ENCODE measurements around the gene GOLPH3. TPM values are rescaled to one million over a fixed set of nuclear protein-coding genes. Genes with fewer than 3 reads are reported as not detected.
"Not testable (repeated sequence)": the region's sequence is repeated elsewhere in the genome, so short reads cannot be mapped to it uniquely, and the experiment has no call there.

The GOLPH3 gene
- total RNA-seq, 2 donors from 2014 or later = 72.3 to 73.2 TPM

- no peak for ATAC-seq (replicated peaks in 1 of 2)
- Mint-ChIP-seq H3K27me3 (ENCODE audit: low read depth) (no peaks in the 10 kb centered on the region), H3K4me3 (no peak overlapping the region), H3K4me1 (ENCODE audit: low read depth) (no peaks in the 10 kb centered on the region), H3K9me3 (no peaks in the 10 kb centered on the region), H3K36me3 (ENCODE audit: insufficient read depth in 2 of 2) (no peaks in the 10 kb centered on the region), H3K27ac (no peak overlapping the region)
- no peak for DNase-seq
Observed at GRCh38 chr5:32087086-32088082, 86.7 kb downstream of the GOLPH3 start.

GRCh38 chr5:32083981-32084430 lies 90.1 kb downstream of the GOLPH3 start:
- H3K9me3 Mint-ChIP-seq = no peaks in the 10 kb centered on the region
- DNase-seq = no peak
- no peaks in the 10 kb centered on the region for H3K27me3 Mint-ChIP-seq (ENCODE audit: low read depth)
- no peaks in the 10 kb centered on the region for H3K4me1 Mint-ChIP-seq (ENCODE audit: low read depth)
- H3K36me3 Mint-ChIP-seq (ENCODE audit: insufficient read depth in 2 of 2) = no peaks in the 10 kb centered on the region
- no peak for ATAC-seq (replicated peaks in 1 of 2)
- no peak overlapping the region for H3K27ac Mint-ChIP-seq
- no peak overlapping the region for H3K4me3 Mint-ChIP-seq

GRCh38 chr5:32082701-32083100 lies 91.4 kb downstream of the GOLPH3 start:
- Mint-ChIP-seq H3K27ac (no peak overlapping the region), H3K36me3 (ENCODE audit: insufficient read depth in 2 of 2) (no peaks in the 10 kb centered on the region), H3K9me3 (no peaks in the 10 kb centered on the region), H3K4me1 (ENCODE audit: low read depth) (peaks cover 4% of the 10 kb centered on the region), H3K27me3 (ENCODE audit: low read depth) (no peaks in the 10 kb centered on the region), H3K4me3 (no peak overlapping the region)
- no peak for ATAC-seq (replicated peaks in 1 of 2)
- DNase-seq = no peak

- not testable (repeated sequence) for H3K4me3 Mint-ChIP-seq; H3K9me3 Mint-ChIP-seq; DNase-seq; H3K27me3 Mint-ChIP-seq (ENCODE audit: low read depth); H3K4me1 Mint-ChIP-seq (ENCODE audit: low read depth); H3K27ac Mint-ChIP-seq; H3K36me3 Mint-ChIP-seq (ENCODE audit: insufficient read depth in 2 of 2); ATAC-seq (replicated peaks in 1 of 2)
Observed at GRCh38 chr5:32080565-32080964, 93.6 kb downstream of the GOLPH3 start.

- not testable (repeated sequence) for H3K27me3 Mint-ChIP-seq (ENCODE audit: low read depth); H3K4me1 Mint-ChIP-seq (ENCODE audit: low read depth); H3K4me3 Mint-ChIP-seq; H3K27ac Mint-ChIP-seq; ATAC-seq (replicated peaks in 1 of 2); H3K9me3 Mint-ChIP-seq; DNase-seq; H3K36me3 Mint-ChIP-seq (ENCODE audit: insufficient read depth in 2 of 2)
Observed at GRCh38 chr5:32078855-32079254, 95.3 kb downstream of the GOLPH3 start.

GRCh38 chr5:32076699-32077695 lies 97.1 kb downstream of the GOLPH3 start:
- Mint-ChIP-seq H3K9me3 (no peaks in the 10 kb centered on the region), H3K27me3 (ENCODE audit: low read depth) (no peaks in the 10 kb centered on the region), H3K4me3 (no peak overlapping the region), H3K4me1 (ENCODE audit: low read depth) (peaks cover 4% of the 10 kb centered on the region), H3K27ac (peak overlapping the region; percentile 33), H3K36me3 (ENCODE audit: insufficient read depth in 2 of 2) (no peaks in the 10 kb centered on the region)
- ATAC-seq (replicated peaks in 1 of 2) (no peak), DNase-seq (peak; percentile 34 to 41)

Other genes starting within 250 kb of the GOLPH3 start
- gene MTMR12, start 138.6 kb upstream of the GOLPH3 start, total RNA-seq = 10 to 100 TPM; 22.1 to 23.5 TPM